ENCODE results near the gene SLC16A6. TPM values are rescaled to one million over a fixed set of nuclear protein-coding genes. Genes with fewer than 3 reads are reported as not detected.

Gene SLC16A6
- total RNA-seq, 1 experiment from 2014 or later = 1.4 TPM

GRCh38 chr17:68246271-68247028 lies 44.5 kb downstream of the SLC16A6 start:
- intact Hi-C loops (cut with micrococcal nuclease) = loop anchor here (5.0 kb wide), 2 partner anchors 44 to 211 kb away; partner anchors contain the start of gene WIPI1
- H3K4me2 ChIP-seq (ENCODE audit: low read length) = peak overlapping the region; percentile 93
- H3K9me2 ChIP-seq (replicated peaks; ENCODE audit: low read length) = no peaks in the 10 kb centered on the region
- H2AFZ ChIP-seq (ENCODE audit: low read length) = no peak overlapping the region
- H3K4me1 ChIP-seq (ENCODE audit: insufficient read depth, low read length) = peaks cover 11% of the 10 kb centered on the region
- TF ChIP-seq EZH2 (IDR thresholded peaks at IDR 0.05; ENCODE audit: low read length, unreplicated experiment) (no peak), CTCF (conservative IDR thresholded peaks at IDR 0.05; ENCODE audit: low read depth, low read length) (no peak), EZH2phosphoT487 (IDR thresholded peaks at IDR 0.05; ENCODE audit: borderline replicate concordance, low read length) (no peak)
- H3K36me3 ChIP-seq (ENCODE audit: low read depth, low read length) = no peaks in the 10 kb centered on the region
- TSS peak; percentile 69 for BruUV-seq (replicated peaks)
- H3K9ac ChIP-seq (ENCODE audit: low read length) = peak overlapping the region; percentile 87; the same call in 1 of the 2 replicates
- ChIA-PET CTCF (no interaction called here), POLR2A (ENCODE audit: unreplicated experiment) (no interaction called here)
- peaks cover 18% of the 10 kb centered on the region for H3K79me2 ChIP-seq (ENCODE audit: low read length)
- no peak overlapping the region for H3K27ac ChIP-seq (ENCODE audit: low read length)
- peak overlapping the region; percentile 89; the same call in 1 of the 2 replicates for H3K4me3 ChIP-seq (ENCODE audit: low read length)
- no peaks in the 10 kb centered on the region for H4K20me1 ChIP-seq (ENCODE audit: low read length)
- no peak for ATAC-seq
- DNase-seq = no peak
- H3F3A ChIP-seq (ENCODE audit: low read length, unreplicated experiment) = no peaks in the 10 kb centered on the region
- no peaks in the 10 kb centered on the region for H3K27me3 ChIP-seq (ENCODE audit: low read length)
- H3K9me3 ChIP-seq (ENCODE audit: low read length) = no peaks in the 10 kb centered on the region

- H3K79me2 ChIP-seq (ENCODE audit: low read length) = no peaks in the 10 kb centered on the region
- H4K20me1 ChIP-seq (ENCODE audit: low read length) = no peaks in the 10 kb centered on the region
- no peak for ATAC-seq
- no peaks in the 10 kb centered on the region for H3K27me3 ChIP-seq (ENCODE audit: low read length)
- no peaks in the 10 kb centered on the region for H3K9me2 ChIP-seq (replicated peaks; ENCODE audit: low read length)
- H3K36me3 ChIP-seq (ENCODE audit: low read depth, low read length) = no peaks in the 10 kb centered on the region
- no peak for DNase-seq
- no peak overlapping the region for H2AFZ ChIP-seq (ENCODE audit: low read length)
- H3K4me1 ChIP-seq (ENCODE audit: insufficient read depth, low read length) = peaks cover 8% of the 10 kb centered on the region
- H3K4me2 ChIP-seq (ENCODE audit: low read length) = no peak overlapping the region
- no peaks in the 10 kb centered on the region for H3K9me3 ChIP-seq (ENCODE audit: low read length)
- ChIA-PET CTCF (no interaction called here), POLR2A (ENCODE audit: unreplicated experiment) (no interaction called here)
- no peaks in the 10 kb centered on the region for H3F3A ChIP-seq (ENCODE audit: low read length, unreplicated experiment)
- no peak for TF ChIP-seq EZH2phosphoT487 (IDR thresholded peaks at IDR 0.05; ENCODE audit: borderline replicate concordance, low read length)
- no peak for TF ChIP-seq EZH2 (IDR thresholded peaks at IDR 0.05; ENCODE audit: low read length, unreplicated experiment)
- TF ChIP-seq CTCF (conservative IDR thresholded peaks at IDR 0.05; ENCODE audit: low read depth, low read length) = no peak
- no peak overlapping the region for H3K4me3 ChIP-seq (ENCODE audit: low read length)
- BruUV-seq (replicated peaks) = no TSS peak
- no peak overlapping the region for H3K27ac ChIP-seq (ENCODE audit: low read length)
- intact Hi-C loops (cut with micrococcal nuclease) = no loop called here
- no peak overlapping the region for H3K9ac ChIP-seq (ENCODE audit: low read length)
These were observed 51.1 kb downstream of the SLC16A6 start for GRCh38 chr17:68239632-68240366.

DNA sequence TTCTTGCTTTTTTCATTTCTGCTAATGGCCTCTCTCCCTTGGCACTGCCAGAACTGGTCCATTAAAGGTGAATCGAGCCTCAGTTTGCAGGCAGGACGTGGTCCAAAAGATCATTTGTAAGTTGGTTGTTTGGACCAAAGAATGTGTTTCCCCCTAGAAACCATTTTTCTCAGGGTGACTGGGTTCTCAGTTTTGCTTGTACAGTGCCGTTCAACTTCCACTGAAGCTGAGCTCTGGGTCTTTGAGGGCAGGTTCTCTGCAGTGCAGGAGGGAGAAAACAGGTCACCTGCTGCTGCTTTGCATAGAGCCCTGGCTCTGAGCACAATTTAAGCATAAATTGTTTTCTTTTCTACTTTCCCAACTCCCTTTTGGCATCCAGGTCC lies 52.1 kb downstream of the SLC16A6 start:
- H3K4me1 ChIP-seq (ENCODE audit: insufficient read depth, low read length) = peaks cover 13% of the 10 kb centered on the region
- BruUV-seq (replicated peaks) = no TSS peak
- no peaks in the 10 kb centered on the region for H3K9me3 ChIP-seq (ENCODE audit: low read length)
- H3K4me2 ChIP-seq (ENCODE audit: low read length) = no peak overlapping the region
- no peak for DNase-seq
- intact Hi-C loops (cut with micrococcal nuclease) = no loop called here
- H3K4me3 ChIP-seq (ENCODE audit: low read length) = no peak overlapping the region
- no peak overlapping the region for H3K9ac ChIP-seq (ENCODE audit: low read length)
- no peaks in the 10 kb centered on the region for H3F3A ChIP-seq (ENCODE audit: low read length, unreplicated experiment)
- H3K79me2 ChIP-seq (ENCODE audit: low read length) = no peaks in the 10 kb centered on the region
- TF ChIP-seq EZH2phosphoT487 (IDR thresholded peaks at IDR 0.05; ENCODE audit: borderline replicate concordance, low read length) = no peak
- no peak for TF ChIP-seq EZH2 (IDR thresholded peaks at IDR 0.05; ENCODE audit: low read length, unreplicated experiment)
- no peaks in the 10 kb centered on the region for H4K20me1 ChIP-seq (ENCODE audit: low read length)
- ChIA-PET CTCF (no interaction called here), POLR2A (ENCODE audit: unreplicated experiment) (no interaction called here)
- no peaks in the 10 kb centered on the region for H3K27me3 ChIP-seq (ENCODE audit: low read length)
- no peak overlapping the region for H2AFZ ChIP-seq (ENCODE audit: low read length)
- no peak overlapping the region for H3K27ac ChIP-seq (ENCODE audit: low read length)
- no peaks in the 10 kb centered on the region for H3K36me3 ChIP-seq (ENCODE audit: low read depth, low read length)
- no peak for ATAC-seq
- no peaks in the 10 kb centered on the region for H3K9me2 ChIP-seq (replicated peaks; ENCODE audit: low read length)

All from PC-3 (cell line).